K562 (cell line): ENCODE data around the gene OPA3. TPM values are rescaled to one million over a fixed set of nuclear protein-coding genes. Genes with fewer than 3 reads are reported as not detected.

Source experiments
- ASH1L ChIP-seq: fragments of 450-650 bp; IDR thresholded peaks from 2 replicates; pipeline ENCODE4 v1.6.1; 2018; ENCODE audit warnings: borderline replicate concordance, mild to moderate bottlenecking, low read depth; ENCODE audit not compliant: partially characterized antibody
- BACH1 ChIP-seq: fragments of 200-800 bp; sonication (Bioruptor generic); IDR thresholded peaks from 2 replicates; pipeline ENCODE4 v1.6.1; 2016; ENCODE audit warnings: missing genetic modification characterization, missing compliant biosample characterization
- HDGF ChIP-seq: fragments of 450-650 bp; IDR thresholded peaks from 2 replicates; pipeline ENCODE4 v1.6.1; 2016
- HSF4 ChIP-seq: fragments of 250-450 bp; sonication (Bioruptor Pico); IDR thresholded peaks from 2 replicates; pipeline ENCODE4 v2.1.2; 2022; ENCODE audit warnings: mild to moderate bottlenecking, moderate library complexity, borderline replicate concordance
- KAT7 ChIP-seq: sonication (generic); formaldehyde crosslinking; IDR thresholded peaks from 2 replicates; pipeline ENCODE4 v1.8.0; 2022; ENCODE audit warnings: missing genetic modification reagents, mild to moderate bottlenecking, borderline replicate concordance
- RBFOX2 ChIP-seq: fragments of 200-400 bp; formaldehyde crosslinking; IDR thresholded peaks from 2 replicates; pipeline ENCODE4 v1.6.1; 2017; ENCODE audit warnings: low read depth, mild to moderate bottlenecking, low read length, moderate library complexity
- RBM34 ChIP-seq: fragments of 200-400 bp; formaldehyde crosslinking; IDR thresholded peaks from 2 replicates; pipeline ENCODE4 v1.6.1; 2018; ENCODE audit warnings: low read length, borderline replicate concordance; ENCODE audit not compliant: insufficient read depth
- RNF219 ChIP-seq: fragments of 250-450 bp; sonication (Bioruptor Pico); IDR thresholded peaks from 2 replicates; pipeline ENCODE4 v1.5.0; 2022; ENCODE audit warnings: mild to moderate bottlenecking
- SMC3 ChIP-seq: conservative IDR thresholded peaks from 2 replicates; pipeline ENCODE4 v1.6.1; 2011; ENCODE audit warnings: low read depth, low read length, improper control_type of control experiment; ENCODE audit not compliant: insufficient read depth
- USF1 ChIP-seq: sonication (generic); formaldehyde crosslinking; IDR thresholded peaks from 2 replicates; pipeline ENCODE4 v1.9.0; 2022; ENCODE audit warnings: mild to moderate bottlenecking, missing genetic modification reagents
- ZFP36 ChIP-seq: fragments of 150-350 bp; IDR thresholded peaks from 2 replicates; pipeline ENCODE4 v1.6.1; 2018; ENCODE audit warnings: low read length, low read depth; ENCODE audit not compliant: partially characterized antibody
- ZFPM2 ChIP-seq: fragments of 250-450 bp; sonication (Bioruptor Pico); IDR thresholded peaks from 2 replicates; pipeline ENCODE4 v1.5.1; 2022; ENCODE audit warnings: mild to moderate bottlenecking
- ZNF282 ChIP-seq: sonication (generic); formaldehyde crosslinking; IDR thresholded peaks from 2 replicates; pipeline ENCODE4 v1.8.1; 2023; ENCODE audit warnings: missing genetic modification reagents
- ZNF830 ChIP-seq: fragments of 250-450 bp; sonication (Bioruptor Pico); IDR thresholded peaks from 2 replicates; pipeline ENCODE4 v1.5.0; 2021; ENCODE audit warnings: mild to moderate bottlenecking
- polyA plus RNA-seq, 8 experiments: library from polyadenylated mRNA; depleted of rRNA in 4 of 8; stranded (reverse) in 5 of 8; unstranded in 3 of 8; fragments of >200 nt; fragmentation: Nextera tagmentation in 2 of 8; fragmentation: Illumina TruSeq in 1 of 8; extraction: Ambion mirVana in 2 of 8; extraction: Trizol in 1 of 8; gene quantifications; 2 replicates each; pipeline versions ENCODE4 v1.2.1 to v1.2.3, GENCODE V29; 2011 to 2014; ENCODE audit warnings: inconsistent platforms in 1 of 8, missing spikeins in 1 of 8
- total RNA-seq, 7 experiments: library from RNA; depleted of rRNA in 6 of 7; stranded (reverse); fragments of >200 nt in 6 of 7; fragmentation: Illumina TruSeq in 2 of 7; extraction: Trizol in 2 of 7; gene quantifications; 2 replicates each; pipeline versions ENCODE4 v1.2.1 to v1.2.3, GENCODE V29; 2011 to 2021; ENCODE audit warnings: low replicate concordance in 1 of 7
- TF ChIP-seq, protein P1 (sequence below): fragments of 450-650 bp; IDR thresholded peaks from 2 replicates; pipeline ENCODE4 v1.6.1; 2016; ENCODE audit warnings: antibody characterized with exemption
- TF ChIP-seq, protein P2 (sequence below): IDR thresholded peaks from 2 replicates; pipeline ENCODE4 v1.6.1; 2012; ENCODE audit warnings: low read depth, low read length, improper control_type of control experiment, borderline replicate concordance
- TF ChIP-seq, protein P3 (sequence below), 2 experiments: fragments of 200-800 bp in 1 of 2; sonication (Bioruptor generic) in 1 of 2; sonication (generic) in 1 of 2; formaldehyde crosslinking in 1 of 2; IDR thresholded peaks in 1 of 2; conservative IDR thresholded peaks in 1 of 2; 2 replicates each; pipeline versions ENCODE4 v1.5.0 to v1.6.1; 2016 to 2020; ENCODE audit warnings: missing compliant biosample characterization in 1 of 2, missing genetic modification characterization in 1 of 2, missing genetic modification reagents in 1 of 2

Gene OPA3
- total and polyA plus RNA-seq, 9 of the 15 experiments (the other 6 are each of a cell fraction or from before 2014, with no cell fraction given): 1.4 to 18.8 (median 9.0) TPM

GRCh38 chr19:45478454-45479238 lies 106.0 kb downstream of the OPA3 start (continued):
- TF ChIP-seq BACH1: peak; percentile 69; the same call in 1 of the 2 replicates
- TF ChIP-seq ZFPM2: no peak
- TF ChIP-seq ZFP36: peak; percentile 5
- no peak for TF ChIP-seq ZNF830 (CRISPR knock-in tag)
- TF ChIP-seq SMC3: peak; percentile 95
- peak; percentile 28; the same call in 1 of the 2 replicates for TF ChIP-seq USF1 (CRISPR knock-in tag)
- TF ChIP-seq, protein P1, sequence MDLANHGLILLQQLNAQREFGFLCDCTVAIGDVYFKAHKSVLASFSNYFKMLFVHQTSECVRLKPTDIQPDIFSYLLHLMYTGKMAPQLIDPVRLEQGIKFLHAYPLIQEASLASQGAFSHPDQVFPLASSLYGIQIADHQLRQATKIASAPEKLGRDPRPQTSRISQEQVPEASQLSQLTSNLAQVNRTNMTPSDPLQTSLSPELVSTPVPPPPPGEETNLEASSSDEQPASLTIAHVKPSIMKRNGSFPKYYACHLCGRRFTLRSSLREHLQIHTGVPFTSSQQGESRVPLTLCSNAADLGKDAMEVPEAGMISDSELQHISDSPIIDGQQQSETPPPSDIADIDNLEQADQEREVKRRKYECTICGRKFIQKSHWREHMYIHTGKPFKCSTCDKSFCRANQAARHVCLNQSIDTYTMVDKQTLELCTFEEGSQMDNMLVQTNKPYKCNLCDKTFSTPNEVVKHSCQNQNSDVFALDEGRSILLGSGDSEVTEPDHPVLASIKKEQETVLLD: peak; percentile 15; the same call in 1 of the 2 replicates
- TF ChIP-seq RBFOX2: peak; percentile 49; the same call in 1 of the 2 replicates
- TF ChIP-seq HDGF: no peak
- no peak for TF ChIP-seq HSF4
- TF ChIP-seq ZNF282: no peak
- no peak for TF ChIP-seq KAT7 (CRISPR knock-in tag)
- TF ChIP-seq, protein P2, sequence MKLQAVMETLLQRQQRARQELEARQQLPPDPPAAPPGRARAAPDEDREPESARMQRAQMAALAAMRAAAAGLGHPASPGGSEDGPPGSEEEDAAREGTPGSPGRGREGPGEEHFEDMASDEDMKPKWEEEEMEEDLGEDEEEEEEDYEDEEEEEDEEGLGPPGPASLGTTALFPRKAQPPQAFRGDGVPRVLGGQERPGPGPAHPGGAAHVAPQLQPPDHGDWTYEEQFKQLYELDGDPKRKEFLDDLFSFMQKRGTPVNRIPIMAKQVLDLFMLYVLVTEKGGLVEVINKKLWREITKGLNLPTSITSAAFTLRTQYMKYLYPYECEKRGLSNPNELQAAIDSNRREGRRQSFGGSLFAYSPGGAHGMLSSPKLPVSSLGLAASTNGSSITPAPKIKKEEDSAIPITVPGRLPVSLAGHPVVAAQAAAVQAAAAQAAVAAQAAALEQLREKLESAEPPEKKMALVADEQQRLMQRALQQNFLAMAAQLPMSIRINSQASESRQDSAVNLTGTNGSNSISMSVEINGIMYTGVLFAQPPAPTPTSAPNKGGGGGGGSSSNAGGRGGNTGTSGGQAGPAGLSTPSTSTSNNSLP: peak; percentile 98
- TF ChIP-seq, protein P3, sequence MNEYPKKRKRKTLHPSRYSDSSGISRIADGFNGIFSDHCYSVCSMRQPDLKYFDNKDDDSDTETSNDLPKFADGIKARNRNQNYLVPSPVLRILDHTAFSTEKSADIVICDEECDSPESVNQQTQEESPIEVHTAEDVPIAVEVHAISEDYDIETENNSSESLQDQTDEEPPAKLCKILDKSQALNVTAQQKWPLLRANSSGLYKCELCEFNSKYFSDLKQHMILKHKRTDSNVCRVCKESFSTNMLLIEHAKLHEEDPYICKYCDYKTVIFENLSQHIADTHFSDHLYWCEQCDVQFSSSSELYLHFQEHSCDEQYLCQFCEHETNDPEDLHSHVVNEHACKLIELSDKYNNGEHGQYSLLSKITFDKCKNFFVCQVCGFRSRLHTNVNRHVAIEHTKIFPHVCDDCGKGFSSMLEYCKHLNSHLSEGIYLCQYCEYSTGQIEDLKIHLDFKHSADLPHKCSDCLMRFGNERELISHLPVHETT (CRISPR knock-in tag; conservative IDR thresholded peaks at IDR 0.05 in 1 of 2, IDR thresholded peaks at IDR 0.05 in 1 of 2): peak in 1 of 2 experiments; percentile 44; a peak in 1 of 4 replicates
- no peak for TF ChIP-seq RNF219
- no peak for TF ChIP-seq ASH1L
- no peak for TF ChIP-seq RBM34
